HUES48 (cell line): ENCODE measurements around the gene HMGXB4.

Experiments
- H3K27ac ChIP-seq: one replicate; pipeline ENCODE4 v1.7.0; 2013; ENCODE audit warnings: low read depth, low read length, inconsistent platforms
- H3K27me3 ChIP-seq: 2 replicates; pipeline ENCODE4 v1.6.1; 2013; ENCODE audit warnings: mild to moderate bottlenecking, low read length; ENCODE audit not compliant: control insufficient read depth, insufficient read depth
- H3K36me3 ChIP-seq: 2 replicates; pipeline ENCODE4 v1.6.1; 2013; ENCODE audit warnings: low read length; ENCODE audit not compliant: control insufficient read depth, insufficient read depth
- H3K4me1 ChIP-seq: 2 replicates; pipeline ENCODE4 v1.6.1; 2013; ENCODE audit warnings: mild to moderate bottlenecking, low read length; ENCODE audit not compliant: control insufficient read depth, insufficient read depth
- H3K4me3 ChIP-seq: 2 replicates; pipeline ENCODE4 v1.5.1; 2013; ENCODE audit warnings: mild to moderate bottlenecking, low read depth, low read length
- H3K9ac ChIP-seq: 2 replicates; pipeline ENCODE4 v1.6.1; 2013; ENCODE audit warnings: mild to moderate bottlenecking, low read depth, low read length, moderate library complexity
- H3K9me3 ChIP-seq: 2 replicates; pipeline ENCODE4 v1.6.1; 2013; ENCODE audit warnings: low read length; ENCODE audit not compliant: control insufficient read depth, insufficient read depth

Gene HMGXB4

GRCh38 chr22:35319244-35319985 lies 62.1 kb downstream of the HMGXB4 start:
- Histone ChIP-seq H3K9ac (no peak overlapping the region), H3K27me3 (no peaks in the 10 kb centered on the region), H3K9me3 (no peaks in the 10 kb centered on the region), H3K4me3 (no peak overlapping the region), H3K4me1 (no peaks in the 10 kb centered on the region), H3K27ac (no peak overlapping the region), H3K36me3 (peaks cover 26% of the 10 kb centered on the region)

DNA sequence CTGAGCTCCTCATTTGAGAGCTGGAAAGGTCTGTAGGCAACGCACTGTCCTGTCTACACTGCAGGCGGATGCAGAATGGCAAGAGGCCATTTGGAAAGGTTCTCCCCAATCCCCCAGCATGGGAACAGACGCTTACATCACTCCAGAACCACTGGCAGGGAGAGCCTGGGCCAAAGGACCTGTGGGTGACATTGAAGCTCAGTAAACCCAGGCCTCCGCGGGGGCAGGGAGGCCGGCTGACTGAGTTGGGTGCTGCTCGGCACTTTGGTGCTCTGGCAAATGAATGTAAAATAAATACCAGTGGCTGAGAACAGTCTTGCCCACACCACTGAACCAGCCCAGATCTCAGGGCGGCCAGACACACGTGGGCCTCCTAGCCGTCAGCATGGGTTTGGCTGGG lies 64.8 kb downstream of the HMGXB4 start:
- Histone ChIP-seq H3K36me3 (peaks cover 45% of the 10 kb centered on the region), H3K4me1 (no peaks in the 10 kb centered on the region), H3K9ac (no peak overlapping the region), H3K4me3 (no peak overlapping the region), H3K27me3 (no peaks in the 10 kb centered on the region), H3K9me3 (no peaks in the 10 kb centered on the region), H3K27ac (no peak overlapping the region)

GRCh38 chr22:35322893-35323292 lies 65.6 kb downstream of the HMGXB4 start:
- Histone ChIP-seq H3K36me3 (peaks cover 53% of the 10 kb centered on the region), H3K4me1 (no peaks in the 10 kb centered on the region), H3K4me3 (no peak overlapping the region), H3K9me3 (no peaks in the 10 kb centered on the region), H3K9ac (no peak overlapping the region), H3K27me3 (no peaks in the 10 kb centered on the region), H3K27ac (no peak overlapping the region)

- Histone ChIP-seq H3K4me3 (no peak overlapping the region), H3K9ac (no peak overlapping the region), H3K4me1 (no peaks in the 10 kb centered on the region), H3K9me3 (no peaks in the 10 kb centered on the region), H3K27me3 (no peaks in the 10 kb centered on the region), H3K27ac (no peak overlapping the region), H3K36me3 (peaks cover 55% of the 10 kb centered on the region)
These were observed 66.0 kb downstream of the HMGXB4 start for GRCh38 chr22:35323305-35323704.

- Histone ChIP-seq H3K36me3 (peaks cover 54% of the 10 kb centered on the region), H3K4me3 (no peak overlapping the region), H3K27me3 (no peaks in the 10 kb centered on the region), H3K4me1 (no peaks in the 10 kb centered on the region), H3K9me3 (no peaks in the 10 kb centered on the region), H3K9ac (no peak overlapping the region), H3K27ac (no peak overlapping the region)
These were observed 66.8 kb downstream of the HMGXB4 start for GRCh38 chr22:35324067-35324466.

- no peaks in the 10 kb centered on the region for H3K9me3 ChIP-seq
- no peaks in the 10 kb centered on the region for H3K27me3 ChIP-seq
- no peak overlapping the region for H3K4me3 ChIP-seq
- no peak overlapping the region for H3K27ac ChIP-seq
- no peaks in the 10 kb centered on the region for H3K4me1 ChIP-seq
- no peak overlapping the region for H3K9ac ChIP-seq
- peaks cover 54% of the 10 kb centered on the region for H3K36me3 ChIP-seq
These were observed 67.5 kb downstream of the HMGXB4 start for GRCh38 chr22:35324762-35325161.

GRCh38 chr22:35325209-35325608 lies 67.9 kb downstream of the HMGXB4 start:
- Histone ChIP-seq H3K9me3 (no peaks in the 10 kb centered on the region), H3K36me3 (peaks cover 55% of the 10 kb centered on the region), H3K27ac (no peak overlapping the region), H3K9ac (no peak overlapping the region), H3K4me1 (no peaks in the 10 kb centered on the region), H3K27me3 (no peaks in the 10 kb centered on the region), H3K4me3 (no peak overlapping the region)

GRCh38 chr22:35326854-35327562 lies 69.7 kb downstream of the HMGXB4 start:
- no peak overlapping the region for H3K27ac ChIP-seq

DNA sequence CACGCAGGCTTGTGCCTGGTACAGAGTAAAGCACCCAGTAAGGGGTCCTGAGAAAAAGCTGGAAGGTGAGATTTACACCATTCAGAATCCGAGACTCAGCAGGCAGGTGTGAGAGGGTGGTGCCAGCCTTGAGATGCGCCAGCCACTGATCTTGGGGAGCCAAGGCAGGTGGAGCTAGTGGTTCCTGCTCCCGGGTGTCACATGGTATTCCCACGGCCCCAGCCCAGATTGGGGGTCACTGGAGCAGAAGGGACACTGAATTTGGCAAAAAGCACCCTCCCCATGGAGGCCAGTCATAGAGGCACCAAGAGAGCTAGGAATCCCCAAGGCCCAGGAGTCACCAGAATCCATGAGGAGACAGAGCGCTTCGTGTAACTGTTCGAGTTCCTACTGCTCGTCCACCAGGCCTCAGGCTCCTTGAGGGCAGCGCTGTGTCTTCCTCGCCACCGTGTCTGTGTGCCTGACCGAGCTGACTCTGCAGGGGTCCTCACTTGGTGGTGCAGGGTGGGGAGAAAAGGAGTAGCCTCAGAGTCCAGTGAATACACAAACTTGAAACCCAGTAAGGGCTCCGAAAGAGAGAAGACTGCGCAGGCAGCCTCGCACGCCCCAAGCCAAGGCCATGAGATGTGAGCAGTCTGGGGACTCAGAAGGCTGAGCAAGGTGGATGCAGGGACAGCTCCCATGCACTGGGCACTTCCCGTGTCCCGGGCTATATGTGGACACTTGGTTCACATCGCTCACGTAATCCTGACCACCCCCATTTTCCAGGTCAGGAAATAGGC lies 70.6 kb downstream of the HMGXB4 start:
- no peak overlapping the region for H3K9ac ChIP-seq
- H3K36me3 ChIP-seq, result peaks cover 72% of the 10 kb centered on the region
- no peaks in the 10 kb centered on the region for H3K27me3 ChIP-seq
- no peaks in the 10 kb centered on the region for H3K9me3 ChIP-seq
- H3K4me3 ChIP-seq, result no peak overlapping the region
- H3K27ac ChIP-seq, result no peak overlapping the region
- no peaks in the 10 kb centered on the region for H3K4me1 ChIP-seq

More at GRCh38 chr22:35326854-35327562, 69.7 kb downstream of the HMGXB4 start:
- H3K9ac ChIP-seq, result no peak overlapping the region
- H3K9me3 ChIP-seq, result no peaks in the 10 kb centered on the region
- H3K4me1 ChIP-seq, result no peaks in the 10 kb centered on the region
- no peaks in the 10 kb centered on the region for H3K27me3 ChIP-seq
- no peak overlapping the region for H3K4me3 ChIP-seq
- peaks cover 68% of the 10 kb centered on the region for H3K36me3 ChIP-seq

GRCh38 chr22:35328472-35328885 lies 71.2 kb downstream of the HMGXB4 start:
- H3K4me3 ChIP-seq, result no peak overlapping the region
- no peaks in the 10 kb centered on the region for H3K9me3 ChIP-seq
- peaks cover 71% of the 10 kb centered on the region for H3K36me3 ChIP-seq
- H3K4me1 ChIP-seq, result no peaks in the 10 kb centered on the region
- no peaks in the 10 kb centered on the region for H3K27me3 ChIP-seq
- no peak overlapping the region for H3K9ac ChIP-seq
- no peak overlapping the region for H3K27ac ChIP-seq
